ENCODE data around the gene TMX1.

Gene TMX1

DNA sequence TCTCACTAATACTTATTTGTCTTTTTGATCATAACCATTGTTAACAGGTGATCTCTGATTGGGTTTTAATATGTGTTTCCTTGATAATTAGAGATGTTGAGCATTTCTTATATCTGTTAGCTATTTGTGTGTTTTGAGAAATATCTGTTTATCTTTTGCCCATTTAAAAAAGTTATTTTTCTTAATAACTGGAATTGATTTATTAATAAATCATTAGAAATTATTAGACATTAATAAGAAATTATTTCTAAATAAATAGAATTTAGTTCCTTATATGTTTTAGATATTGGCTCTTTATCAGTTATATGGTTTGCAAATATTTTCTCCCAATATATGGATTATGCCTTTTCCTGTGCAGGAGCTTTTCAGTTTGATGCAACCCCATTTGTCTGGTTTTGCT, 18.7 kb downstream of the TMX1 start:
- Mint-ChIP-seq H3K4me1 (no peaks in the 10 kb centered on the region), H3K36me3 (peaks cover 25% of the 10 kb centered on the region), H3K27ac (no peak overlapping the region), H3K9me3 (peaks cover 4% of the 10 kb centered on the region), H3K4me3 (no peak overlapping the region), H3K27me3 (no peaks in the 10 kb centered on the region)
- DNase-seq (ENCODE audit: low spot score in 2 of 2): no peak
- no peak for ATAC-seq (ENCODE audit: low read depth)

DNA sequence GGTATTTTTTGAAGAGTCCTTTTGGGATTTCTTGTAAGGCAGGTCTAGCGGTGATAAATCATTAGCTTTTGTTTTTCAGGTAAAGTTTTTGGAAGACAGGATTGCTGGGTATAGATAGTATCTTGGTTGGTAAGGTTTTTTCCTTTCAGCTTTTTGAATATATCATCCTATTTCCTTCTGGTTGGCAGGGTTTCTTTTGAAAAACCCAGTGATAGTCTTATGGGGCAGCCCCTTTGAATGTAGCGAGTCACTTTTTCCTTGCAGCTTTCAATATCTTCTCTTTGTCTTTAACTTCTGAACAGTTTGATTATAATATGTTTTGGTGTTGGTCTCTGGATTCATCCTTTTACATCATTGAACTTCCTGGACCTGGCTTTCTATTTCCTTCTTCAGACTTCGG, 20.2 kb downstream of the TMX1 start:
- no peak overlapping the region for H3K4me3 Mint-ChIP-seq
- peaks cover 4% of the 10 kb centered on the region for H3K9me3 Mint-ChIP-seq
- H3K36me3 Mint-ChIP-seq: peaks cover 25% of the 10 kb centered on the region
- ATAC-seq (ENCODE audit: low read depth): no peak
- no peak for DNase-seq (ENCODE audit: low spot score in 2 of 2)
- no peaks in the 10 kb centered on the region for H3K27me3 Mint-ChIP-seq
- no peaks in the 10 kb centered on the region for H3K4me1 Mint-ChIP-seq
- H3K27ac Mint-ChIP-seq: no peak overlapping the region

DNA sequence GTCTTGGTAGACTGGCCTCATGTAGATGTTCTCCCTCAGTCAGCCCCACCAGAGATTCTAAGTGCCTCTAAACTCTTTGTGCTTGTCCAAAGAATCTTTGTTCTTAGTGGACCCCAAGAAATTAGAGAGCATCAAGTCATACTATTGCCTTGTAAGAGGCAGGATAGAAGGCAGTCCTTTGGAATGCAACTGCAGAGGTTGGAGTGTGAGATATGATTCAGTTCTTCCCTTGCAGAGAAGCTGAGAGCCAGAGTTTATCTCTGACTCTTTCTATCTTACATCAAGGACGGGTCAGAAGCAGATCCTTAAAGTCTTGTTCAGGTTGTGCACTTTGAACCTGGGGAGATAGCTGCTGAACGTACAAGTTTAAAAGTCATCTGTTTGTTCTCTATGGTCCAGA, 21.1 kb downstream of the TMX1 start:
- Mint-ChIP-seq H3K4me1 (no peaks in the 10 kb centered on the region), H3K4me3 (no peak overlapping the region), H3K27ac (no peak overlapping the region), H3K36me3 (peaks cover 23% of the 10 kb centered on the region), H3K27me3 (no peaks in the 10 kb centered on the region), H3K9me3 (peaks cover 4% of the 10 kb centered on the region)
- no peak for DNase-seq (ENCODE audit: low spot score in 2 of 2)
- ATAC-seq (ENCODE audit: low read depth): no peak

DNA sequence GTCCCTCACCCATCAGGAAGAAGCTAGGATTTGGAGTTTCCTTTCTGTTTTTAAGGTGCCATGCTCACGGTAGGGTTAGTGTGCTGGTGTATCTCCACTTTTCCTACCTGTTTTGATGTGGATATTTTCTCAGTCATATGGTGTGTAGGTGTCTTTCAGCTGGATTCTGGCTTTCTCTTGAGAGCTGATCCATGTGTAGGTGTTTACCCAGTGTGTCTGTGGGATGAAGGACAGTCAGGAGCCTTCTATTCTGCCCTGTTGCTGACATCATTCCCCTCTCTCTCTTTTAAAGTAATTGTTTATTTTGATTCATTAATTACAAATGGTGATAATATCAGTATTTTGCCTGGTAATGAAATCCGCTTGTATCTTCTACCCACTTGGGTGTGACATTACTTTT, 22.8 kb downstream of the TMX1 start:
- H3K36me3 Mint-ChIP-seq: peaks cover 19% of the 10 kb centered on the region

DNA sequence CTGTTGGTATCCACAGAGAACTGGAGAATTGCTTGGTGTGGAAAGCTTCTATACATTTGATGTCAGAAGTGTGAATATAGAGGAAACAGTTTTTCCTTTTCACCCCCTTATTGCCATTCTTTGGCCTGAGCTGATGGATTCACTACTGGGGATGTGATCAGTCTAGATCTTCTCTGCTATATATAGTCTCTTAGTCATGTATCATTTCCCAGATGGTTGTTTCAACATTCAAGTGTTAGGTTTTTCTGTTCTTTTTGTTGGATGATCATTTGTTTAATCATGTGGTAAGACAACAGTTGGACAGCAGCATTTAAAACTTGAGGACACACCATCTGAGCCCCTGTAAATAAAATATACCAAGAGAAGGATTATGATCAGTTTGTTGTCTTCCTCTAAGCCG, 29.6 kb downstream of the TMX1 start:
- H3K27me3 Mint-ChIP-seq: no peaks in the 10 kb centered on the region
- no peaks in the 10 kb centered on the region for H3K9me3 Mint-ChIP-seq
- no peaks in the 10 kb centered on the region for H3K4me1 Mint-ChIP-seq
- ATAC-seq (ENCODE audit: low read depth) (no peak), DNase-seq (ENCODE audit: low spot score in 2 of 2) (no peak)
- peaks cover 9% of the 10 kb centered on the region for H3K36me3 Mint-ChIP-seq
- H3K4me3 Mint-ChIP-seq: no peak overlapping the region
- no peak overlapping the region for H3K27ac Mint-ChIP-seq

More for the DNA sequence above, 22.8 kb downstream of the TMX1 start:
- DNase-seq (ENCODE audit: low spot score in 2 of 2) (no peak), ATAC-seq (ENCODE audit: low read depth) (no peak)
- no peak overlapping the region for H3K27ac Mint-ChIP-seq
- peaks cover 4% of the 10 kb centered on the region for H3K9me3 Mint-ChIP-seq
- H3K4me3 Mint-ChIP-seq: no peak overlapping the region
- no peaks in the 10 kb centered on the region for H3K4me1 Mint-ChIP-seq
- no peaks in the 10 kb centered on the region for H3K27me3 Mint-ChIP-seq

DNA sequence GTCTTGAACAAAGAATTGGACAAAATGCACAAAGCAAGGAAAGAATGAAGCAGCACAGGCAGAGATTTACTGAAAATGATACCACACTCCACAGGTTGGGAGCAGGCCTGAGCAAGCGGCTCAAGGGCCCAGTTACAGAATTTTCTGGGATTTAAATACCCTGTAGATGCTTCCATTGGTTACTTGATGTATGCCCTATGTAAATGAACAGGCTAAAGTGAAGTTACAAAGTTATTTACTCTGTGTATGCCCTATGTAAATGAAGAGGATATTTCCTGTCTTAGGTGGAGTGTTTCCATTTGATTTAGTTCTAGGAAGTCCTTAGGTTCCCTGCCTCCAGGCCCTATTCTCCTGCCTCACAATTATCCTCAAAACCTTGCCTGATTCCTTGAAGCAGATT, 36.6 kb downstream of the TMX1 start:
- H3K27ac Mint-ChIP-seq: no peak overlapping the region
- H3K27me3 Mint-ChIP-seq: no peaks in the 10 kb centered on the region
- no peak overlapping the region for H3K4me3 Mint-ChIP-seq
- DNase-seq (ENCODE audit: low spot score in 2 of 2) (no peak), ATAC-seq (ENCODE audit: low read depth) (no peak)
- peaks cover 7% of the 10 kb centered on the region for H3K36me3 Mint-ChIP-seq
- no peaks in the 10 kb centered on the region for H3K9me3 Mint-ChIP-seq
- H3K4me1 Mint-ChIP-seq: no peaks in the 10 kb centered on the region

DNA sequence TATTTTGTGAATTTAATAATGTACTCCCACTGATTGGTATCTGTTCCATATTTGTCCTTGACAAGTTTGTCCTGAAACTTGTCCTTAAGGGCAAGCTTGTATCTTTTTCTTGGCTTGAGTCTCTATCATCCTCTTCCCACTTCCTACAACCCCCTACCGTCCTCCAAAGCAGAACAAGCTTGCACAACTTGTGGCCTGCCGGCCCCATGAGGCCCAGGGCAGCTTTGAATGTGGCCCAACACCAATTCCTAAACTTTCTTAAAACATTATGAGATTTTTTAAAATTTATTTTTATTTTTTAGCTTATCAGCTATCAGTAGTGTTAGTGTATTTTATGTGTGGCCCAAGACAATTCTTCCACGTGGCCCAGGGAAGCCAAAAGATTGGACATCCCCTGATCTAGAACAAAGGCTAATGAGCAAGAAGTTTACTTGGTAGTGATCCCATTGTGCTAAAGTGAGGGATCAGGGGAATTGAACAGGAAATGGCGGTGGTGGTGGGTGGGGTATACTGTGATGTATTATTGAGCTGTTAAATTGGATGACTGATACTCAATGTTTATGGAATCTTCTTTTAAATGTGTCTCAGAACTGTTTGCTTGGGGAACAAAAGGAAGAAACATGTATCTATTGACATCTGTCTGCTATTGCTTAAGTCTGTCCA, 37.8 kb downstream of the TMX1 start:
- Mint-ChIP-seq H3K4me1 (no peaks in the 10 kb centered on the region), H3K36me3 (peaks cover 4% of the 10 kb centered on the region), H3K9me3 (no peaks in the 10 kb centered on the region), H3K4me3 (no peak overlapping the region), H3K27me3 (no peaks in the 10 kb centered on the region), H3K27ac (no peak overlapping the region)
- DNase-seq (ENCODE audit: low spot score in 2 of 2) (no peak), ATAC-seq (ENCODE audit: low read depth) (no peak)

DNA sequence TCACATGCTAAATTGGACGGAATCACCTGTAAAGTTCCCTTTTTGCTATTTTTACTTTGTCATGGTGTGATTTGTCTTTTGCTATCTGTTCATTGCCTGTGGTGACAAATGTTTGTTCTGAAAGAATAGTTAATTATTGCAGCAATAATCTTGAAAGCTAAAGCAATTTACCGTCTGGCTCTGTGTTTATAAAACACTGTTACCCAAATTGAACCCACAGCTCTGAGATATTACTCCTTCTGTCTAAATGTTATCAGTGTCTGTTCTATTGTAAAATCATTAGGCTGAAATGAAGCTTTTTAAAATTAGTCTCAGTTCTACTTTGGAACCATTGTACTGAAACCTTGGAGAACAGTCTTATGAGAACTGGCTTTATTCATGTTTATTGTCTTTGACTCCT, 42.5 kb downstream of the TMX1 start:
- no peaks in the 10 kb centered on the region for H3K27me3 Mint-ChIP-seq
- ATAC-seq (ENCODE audit: low read depth): no peak
- peaks cover 8% of the 10 kb centered on the region for H3K36me3 Mint-ChIP-seq
- H3K4me1 Mint-ChIP-seq: peaks cover 10% of the 10 kb centered on the region
- no peak overlapping the region for H3K27ac Mint-ChIP-seq
- H3K9me3 Mint-ChIP-seq: no peaks in the 10 kb centered on the region
- H3K4me3 Mint-ChIP-seq: no peak overlapping the region
- no peak for DNase-seq (ENCODE audit: low spot score in 2 of 2)

DNA sequence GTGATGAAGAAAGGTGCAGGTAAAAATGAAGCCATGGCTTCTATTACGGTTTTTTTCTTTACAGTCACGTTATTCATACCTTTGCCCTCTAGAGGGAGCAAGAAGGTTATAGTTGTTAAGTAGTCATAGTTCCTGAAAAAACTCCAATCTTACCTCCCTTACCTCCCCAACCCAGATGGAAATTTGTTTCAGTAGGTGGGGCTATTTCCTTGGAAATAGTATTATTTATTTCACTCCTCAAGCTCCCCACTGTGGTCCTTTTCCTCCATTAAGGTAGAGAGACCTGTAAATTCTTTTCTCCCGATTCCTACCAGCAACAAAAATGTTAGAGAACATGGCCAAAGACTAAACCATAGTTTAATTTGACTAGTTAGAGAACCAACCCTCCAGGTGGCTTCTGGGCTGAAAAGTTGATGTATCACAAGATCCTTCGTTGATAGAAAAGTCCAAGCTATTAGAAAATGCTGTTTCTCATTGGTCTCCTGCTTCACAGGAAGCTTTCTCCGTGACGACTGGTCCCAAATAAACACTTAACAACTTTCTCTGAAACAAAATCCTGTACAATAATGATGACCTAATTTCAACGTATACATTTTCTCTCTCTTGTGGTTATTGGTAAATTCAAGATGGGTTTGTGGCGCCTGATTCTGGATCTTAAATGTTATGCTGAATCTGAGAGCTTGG, 43.5 kb downstream of the TMX1 start:
- H3K4me3 Mint-ChIP-seq: no peak overlapping the region
- no peaks in the 10 kb centered on the region for H3K9me3 Mint-ChIP-seq
- no peaks in the 10 kb centered on the region for H3K27me3 Mint-ChIP-seq
- ATAC-seq (ENCODE audit: low read depth): peak; percentile 59
- H3K27ac Mint-ChIP-seq: no peak overlapping the region
- peaks cover 10% of the 10 kb centered on the region for H3K4me1 Mint-ChIP-seq
- DNase-seq (ENCODE audit: low spot score in 2 of 2): peak in 1 of 2 donors; percentile 18
- peaks cover 9% of the 10 kb centered on the region for H3K36me3 Mint-ChIP-seq

DNA sequence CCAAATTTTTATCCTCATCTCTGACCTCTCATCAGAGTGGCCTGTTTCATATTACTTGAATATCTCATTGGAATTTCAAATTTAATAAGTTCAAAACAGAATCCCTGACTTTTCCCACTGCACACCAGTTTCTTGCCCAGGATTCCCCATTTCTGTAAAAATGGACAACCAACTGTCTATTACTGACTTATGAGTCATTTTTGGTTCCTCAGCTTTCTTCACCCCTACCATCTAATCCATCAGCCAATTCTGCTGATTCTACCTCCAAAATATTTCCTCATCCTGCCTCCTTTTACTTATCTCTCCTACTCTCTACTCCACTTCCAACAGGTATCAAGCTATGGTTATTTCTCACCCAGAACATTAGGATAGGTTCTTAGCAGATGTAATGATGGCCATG, 44.2 kb downstream of the TMX1 start:
- Mint-ChIP-seq H3K4me1 (peaks cover 10% of the 10 kb centered on the region), H3K36me3 (peaks cover 9% of the 10 kb centered on the region), H3K27me3 (no peaks in the 10 kb centered on the region), H3K9me3 (no peaks in the 10 kb centered on the region), H3K4me3 (no peak overlapping the region), H3K27ac (no peak overlapping the region)
- ATAC-seq (ENCODE audit: low read depth) (no peak), DNase-seq (ENCODE audit: low spot score in 2 of 2) (no peak)

DNA sequence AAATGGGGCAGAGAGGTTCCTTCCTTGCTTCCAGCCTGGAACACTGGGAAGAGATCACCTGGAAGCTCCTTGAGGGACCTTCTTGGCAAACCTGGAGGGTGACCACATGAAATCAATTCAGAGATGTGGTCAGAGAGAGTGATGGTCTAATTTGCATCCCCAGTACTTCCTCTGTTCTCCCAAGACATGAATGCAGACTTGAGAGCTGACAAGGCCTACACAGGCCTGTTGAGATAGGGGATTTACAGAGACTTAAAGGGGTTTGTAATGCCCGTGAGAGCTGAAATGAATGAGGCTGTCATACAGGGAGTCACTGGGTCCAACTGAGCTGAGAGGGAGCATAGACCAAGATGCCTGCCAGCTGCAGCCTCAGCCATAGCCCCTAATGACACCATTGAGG, 45.1 kb downstream of the TMX1 start:
- peaks cover 10% of the 10 kb centered on the region for H3K36me3 Mint-ChIP-seq
- peaks cover 10% of the 10 kb centered on the region for H3K4me1 Mint-ChIP-seq
- peak overlapping the region; percentile 17 for H3K27ac Mint-ChIP-seq
- no peaks in the 10 kb centered on the region for H3K9me3 Mint-ChIP-seq
- H3K4me3 Mint-ChIP-seq: no peak overlapping the region
- H3K27me3 Mint-ChIP-seq: no peaks in the 10 kb centered on the region
- ATAC-seq (ENCODE audit: low read depth): peak; percentile 39
- DNase-seq (ENCODE audit: low spot score in 2 of 2): no peak

DNA sequence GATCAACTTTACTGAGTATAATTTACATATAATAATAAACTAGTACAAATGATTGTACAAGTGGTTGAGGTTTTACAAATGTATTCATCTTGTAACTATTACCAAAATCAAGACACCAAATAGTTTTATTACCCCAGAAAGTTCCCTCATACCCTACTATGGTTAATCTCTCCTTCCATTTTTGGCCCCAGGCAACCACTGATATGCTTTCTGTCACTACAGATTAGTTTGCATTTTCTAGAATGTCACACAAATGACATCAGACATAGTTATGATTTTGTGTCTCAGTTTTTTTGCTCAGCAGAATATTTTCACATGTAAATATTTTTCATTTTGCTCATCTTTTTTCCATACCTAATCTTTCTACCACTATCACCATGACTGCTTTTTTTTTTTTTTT, 49.1 kb downstream of the TMX1 start:
- Mint-ChIP-seq H3K36me3 (peaks cover 9% of the 10 kb centered on the region), H3K4me1 (peaks cover 10% of the 10 kb centered on the region), H3K27ac (no peak overlapping the region), H3K4me3 (no peak overlapping the region), H3K9me3 (no peaks in the 10 kb centered on the region), H3K27me3 (no peaks in the 10 kb centered on the region)
- ATAC-seq (ENCODE audit: low read depth): no peak
- DNase-seq (ENCODE audit: low spot score in 2 of 2): no peak

DNA sequence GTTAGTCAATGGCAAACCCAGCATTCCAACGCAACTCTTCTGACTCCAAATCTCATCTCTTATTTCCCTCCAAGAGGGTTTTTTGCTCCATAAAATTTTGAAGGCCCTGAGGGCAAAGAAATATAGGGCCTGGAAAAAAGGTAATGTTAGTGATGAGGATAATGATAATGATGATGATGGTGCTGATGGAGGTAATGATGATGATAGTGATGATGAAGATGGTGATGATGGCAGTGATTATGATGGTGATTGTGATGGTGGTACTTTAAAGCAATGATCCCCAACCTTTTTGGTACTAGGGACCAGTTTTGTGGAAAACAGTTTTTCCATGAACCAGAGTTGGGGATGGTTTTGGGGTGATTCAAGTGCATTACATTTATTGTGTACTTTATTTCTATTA, 50.1 kb downstream of the TMX1 start:
- Mint-ChIP-seq H3K9me3 (no peaks in the 10 kb centered on the region), H3K27ac (no peak overlapping the region), H3K4me3 (no peak overlapping the region), H3K27me3 (peaks cover 3% of the 10 kb centered on the region), H3K4me1 (peaks cover 9% of the 10 kb centered on the region), H3K36me3 (peaks cover 9% of the 10 kb centered on the region)
- ATAC-seq (ENCODE audit: low read depth) (no peak), DNase-seq (ENCODE audit: low spot score in 2 of 2) (no peak)

DNA sequence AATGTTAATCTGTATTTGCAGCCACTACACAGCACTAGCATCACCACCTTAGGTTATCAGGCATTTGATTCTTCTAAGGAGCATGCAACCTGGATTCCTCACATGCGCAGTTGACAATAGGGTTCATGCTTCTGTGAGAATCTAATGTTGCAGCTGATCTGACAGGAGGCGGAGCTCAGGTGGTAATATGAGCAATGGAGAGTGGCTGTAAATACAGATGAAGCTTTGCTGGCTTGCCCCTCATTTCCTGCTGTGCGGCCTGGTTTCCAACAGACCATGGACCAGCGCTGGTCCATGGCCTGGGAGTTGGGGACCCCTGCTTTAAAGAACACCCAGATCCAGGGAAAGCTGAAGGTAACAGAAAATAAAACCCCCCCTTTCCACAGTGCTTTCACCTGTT, 51.0 kb downstream of the TMX1 start:
- H3K27me3 Mint-ChIP-seq: peaks cover 6% of the 10 kb centered on the region
- DNase-seq (ENCODE audit: low spot score in 2 of 2) (no peak), ATAC-seq (ENCODE audit: low read depth) (no peak)
- H3K9me3 Mint-ChIP-seq: no peaks in the 10 kb centered on the region
- H3K4me3 Mint-ChIP-seq: no peak overlapping the region
- peaks cover 4% of the 10 kb centered on the region for H3K4me1 Mint-ChIP-seq
- peaks cover 9% of the 10 kb centered on the region for H3K36me3 Mint-ChIP-seq
- no peak overlapping the region for H3K27ac Mint-ChIP-seq
